DND-41 (cell line): ENCODE data around the gene GSG1L2.

Experiments
- ATAC-seq: fragments of 200-7000 bp; cut with Tn5 transposase; 3 replicates; pipeline ENCODE4 v1.9.1; 2021; ENCODE audit warnings: low read depth; ENCODE audit not compliant: insufficient read depth
- DNase-seq: peaks from one replicate; pipeline ENCODE4 v3.0.0-alpha.2; 2020
- H2AFZ ChIP-seq: 2 replicates; pipeline ENCODE4 v1.6.0; 2012; ENCODE audit warnings: low read depth, low read length
- H3K27ac ChIP-seq: 2 replicates; pipeline ENCODE4 v1.5.1; 2012; ENCODE audit warnings: low read length, inconsistent platforms
- H3K27me3 ChIP-seq: fragments of 200-600 bp; sonication (generic); 2 replicates; pipeline ENCODE4 v1.6.0; 2012; ENCODE audit warnings: low read length, mild to moderate bottlenecking, inconsistent platforms; ENCODE audit not compliant: insufficient read depth, poor library complexity
- H3K36me3 ChIP-seq: 2 replicates; pipeline ENCODE4 v1.5.1; 2012; ENCODE audit warnings: low read length, inconsistent platforms; ENCODE audit not compliant: insufficient read depth
- H3K4me1 ChIP-seq: 2 replicates; pipeline ENCODE4 v1.5.1; 2012; ENCODE audit warnings: mild to moderate bottlenecking, low read length; ENCODE audit not compliant: insufficient read depth
- H3K4me2 ChIP-seq: 2 replicates; pipeline ENCODE4 v1.6.0; 2012; ENCODE audit warnings: mild to moderate bottlenecking, moderate library complexity, low read length, inconsistent platforms; ENCODE audit not compliant: insufficient read depth
- H3K4me3 ChIP-seq, 2 experiments: fragments of 200-600 bp in 1 of 2; shearing (Covaris generic) in 1 of 2; 2 replicates each; pipeline ENCODE4 v1.5.1; 2012 to 2016; ENCODE audit warnings: inconsistent platforms in 2 of 2, low read length in 2 of 2, mild to moderate bottlenecking in 2 of 2, low read depth in 1 of 2, moderate library complexity in 1 of 2
- H3K79me2 ChIP-seq: 2 replicates; pipeline ENCODE4 v1.6.0; 2012; ENCODE audit warnings: low read length, inconsistent platforms; ENCODE audit not compliant: insufficient read depth
- H3K9ac ChIP-seq: 2 replicates; pipeline ENCODE4 v1.6.0; 2012; ENCODE audit warnings: low read depth, mild to moderate bottlenecking, inconsistent platforms, low read length, moderate library complexity
- H3K9me3 ChIP-seq: 2 replicates; pipeline ENCODE4 v1.5.1; 2012; ENCODE audit warnings: low read length, moderate library complexity, mild to moderate bottlenecking, inconsistent platforms; ENCODE audit not compliant: insufficient read depth, severe bottlenecking
- H4K20me1 ChIP-seq: 2 replicates; pipeline ENCODE4 v1.6.0; 2012; ENCODE audit warnings: low read length; ENCODE audit not compliant: insufficient read depth
- CTCF ChIP-seq: IDR thresholded peaks from 2 replicates; pipeline ENCODE4 v1.5.1; 2012; ENCODE audit warnings: borderline replicate concordance, low read length, moderate library complexity, mild to moderate bottlenecking; ENCODE audit not compliant: poor library complexity, severe bottlenecking; ENCODE audit errors: extremely low read depth
- EZH2 ChIP-seq: IDR thresholded peaks from 3 replicates; pipeline ENCODE4 v1.6.1; 2012; ENCODE audit warnings: borderline replicate concordance, low read depth, mild to moderate bottlenecking, moderate library complexity, low read length, inconsistent platforms; ENCODE audit not compliant: severe bottlenecking

Gene GSG1L2

DNA sequence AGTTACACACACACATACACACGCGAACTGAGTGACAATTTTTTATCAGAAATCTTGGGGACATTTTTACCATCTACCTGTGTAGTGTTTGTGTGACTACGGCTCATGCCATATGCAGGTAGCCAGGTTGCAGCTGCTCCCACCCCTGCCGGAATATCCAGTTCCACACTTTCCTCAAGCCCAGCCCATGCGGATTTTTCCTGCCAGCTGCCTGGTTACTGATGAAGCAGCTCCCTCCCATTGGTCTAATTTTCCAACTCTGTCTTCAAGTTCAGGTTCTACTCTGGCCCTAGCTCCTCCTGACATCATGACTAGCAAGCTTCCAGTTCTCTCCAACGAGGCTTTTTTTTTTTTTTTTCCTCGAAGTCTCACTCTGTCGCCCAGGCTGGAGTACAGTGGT, 4.8 kb downstream of the GSG1L2 start:
- no peak for DNase-seq
- H3K27ac ChIP-seq = no peak overlapping the region

DNA sequence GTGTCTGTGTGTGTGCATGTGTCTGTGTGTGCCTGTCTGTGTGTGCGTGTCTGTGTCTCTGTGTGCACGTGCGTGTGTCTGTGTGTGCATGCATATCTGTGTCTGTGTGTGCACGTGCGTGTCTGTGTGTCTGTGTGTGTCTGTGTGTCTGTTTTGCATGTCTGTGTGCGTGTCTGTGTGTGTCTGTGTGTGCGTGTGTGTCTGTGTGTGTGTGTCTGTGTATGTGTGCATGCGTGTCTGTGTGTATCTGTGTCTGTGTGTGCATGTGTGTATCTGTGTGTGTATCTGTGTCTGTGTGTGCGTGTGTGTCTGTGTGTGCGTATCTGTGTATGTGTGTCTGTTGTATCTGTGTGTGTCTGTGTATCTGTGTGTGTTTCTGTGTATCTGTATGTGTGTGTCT, 5.4 kb downstream of the GSG1L2 start:
- Histone ChIP-seq H4K20me1 (no peaks in the 10 kb centered on the region), H3K4me2 (no peak overlapping the region), H3K9ac (no peak overlapping the region), H3K36me3 (no peaks in the 10 kb centered on the region), H3K27me3 (no peaks in the 10 kb centered on the region), H2AFZ (no peak overlapping the region), H3K4me1 (no peaks in the 10 kb centered on the region), H3K27ac (no peak overlapping the region), H3K9me3 (no peaks in the 10 kb centered on the region), H3K4me3 (no peak overlapping the region), H3K79me2 (no peaks in the 10 kb centered on the region)
- ATAC-seq (no peak), DNase-seq (no peak)
- no peak for TF ChIP-seq CTCF
- no peak for TF ChIP-seq EZH2

More for the DNA sequence above, 4.8 kb downstream of the GSG1L2 start:
- no peaks in the 10 kb centered on the region for H3K79me2 ChIP-seq
- no peak overlapping the region for H3K4me2 ChIP-seq
- H3K9ac ChIP-seq = no peak overlapping the region
- ATAC-seq = no peak
- TF ChIP-seq CTCF (no peak), EZH2 (no peak)
- no peak overlapping the region for H3K4me3 ChIP-seq
- H3K36me3 ChIP-seq = no peaks in the 10 kb centered on the region
- H3K9me3 ChIP-seq = no peaks in the 10 kb centered on the region
- no peaks in the 10 kb centered on the region for H3K27me3 ChIP-seq
- H3K4me1 ChIP-seq = no peaks in the 10 kb centered on the region
- H4K20me1 ChIP-seq = no peaks in the 10 kb centered on the region
- H2AFZ ChIP-seq = no peak overlapping the region

- Histone ChIP-seq H3K79me2 (no peaks in the 10 kb centered on the region), H3K4me3 (no peak overlapping the region), H4K20me1 (no peaks in the 10 kb centered on the region), H3K36me3 (no peaks in the 10 kb centered on the region), H3K9me3 (no peaks in the 10 kb centered on the region), H3K27me3 (no peaks in the 10 kb centered on the region), H3K27ac (no peak overlapping the region), H2AFZ (no peak overlapping the region), H3K9ac (no peak overlapping the region), H3K4me2 (no peak overlapping the region), H3K4me1 (no peaks in the 10 kb centered on the region)
- ATAC-seq (no peak), DNase-seq (no peak)
- no peak for TF ChIP-seq CTCF
- no peak for TF ChIP-seq EZH2
These were observed 7.4 kb downstream of the GSG1L2 start for GRCh38 chr17:9814337-9814945.

DNA sequence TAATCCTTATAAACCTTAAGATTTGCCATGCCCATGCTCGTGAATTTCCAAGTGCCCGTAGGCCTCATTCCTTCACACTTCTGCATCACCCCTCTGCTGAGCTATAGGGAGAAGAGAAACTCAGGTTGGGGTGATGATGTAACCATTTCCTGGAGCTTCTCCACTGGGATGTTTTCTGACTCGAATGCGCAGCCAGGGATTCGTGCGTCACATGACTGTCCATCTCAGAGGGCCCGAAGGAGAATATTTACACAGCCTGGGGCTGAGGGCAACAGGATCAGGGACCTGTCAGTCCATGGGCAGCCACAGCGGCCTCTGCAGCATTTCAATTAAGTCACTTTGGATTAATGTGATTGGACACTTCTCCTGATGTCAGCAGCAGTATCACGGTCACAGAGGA, 8.7 kb downstream of the GSG1L2 start:
- Histone ChIP-seq H3K79me2 (no peaks in the 10 kb centered on the region), H3K27me3 (no peaks in the 10 kb centered on the region), H3K27ac (no peak overlapping the region), H4K20me1 (no peaks in the 10 kb centered on the region), H2AFZ (no peak overlapping the region), H3K4me3 (no peak overlapping the region), H3K4me2 (no peak overlapping the region), H3K36me3 (no peaks in the 10 kb centered on the region), H3K9ac (no peak overlapping the region), H3K4me1 (no peaks in the 10 kb centered on the region), H3K9me3 (no peaks in the 10 kb centered on the region)
- ATAC-seq (no peak), DNase-seq (no peak)
- no peak for TF ChIP-seq CTCF
- TF ChIP-seq EZH2 = no peak
